CD4-positive, alpha-beta memory T cell (primary cell): ENCODE measurements around the gene SLC2A9. TPM values are rescaled to one million over a fixed set of nuclear protein-coding genes. Genes with fewer than 3 reads are reported as not detected.

Experiments
- CTCF ChIA-PET: fragments of 350-600 bp; sonication (Branson Sonifier 250); formaldehyde crosslinking; loops from one replicate; lab custom pipeline; 2021; ENCODE audit warnings: inconsistent platforms; ENCODE audit not compliant: partially characterized antibody; lab: Charles Lee
- POLR2A ChIA-PET: fragments of 350-600 bp; sonication (Branson Sonifier 250); formaldehyde crosslinking; loops from one replicate; lab custom pipeline; 2021; ENCODE audit not compliant: partially characterized antibody; lab: Charles Lee
- DNase-seq, 5 donors: peaks; one replicate each; pipeline versions ENCODE4 v3.0.0 to v3.0.0-alpha.2; 2020 to 2022; ENCODE audit warnings: mixed read lengths in 1 of 5
- H3K27ac ChIP-seq: one replicate; pipeline ENCODE4 v1.7.0; 2013; ENCODE audit warnings: low read depth, low read length
- H3K27me3 ChIP-seq: 2 replicates; pipeline ENCODE4 v1.7.0; 2013; ENCODE audit warnings: mild to moderate bottlenecking, low read length, moderate library complexity; ENCODE audit not compliant: insufficient read depth
- H3K36me3 ChIP-seq: 2 replicates; pipeline ENCODE4 v1.7.0; 2013; ENCODE audit warnings: mild to moderate bottlenecking, low read length, moderate library complexity; ENCODE audit not compliant: insufficient read depth
- H3K4me1 ChIP-seq: 2 replicates; pipeline ENCODE4 v1.7.0; 2013; ENCODE audit warnings: mild to moderate bottlenecking, low read length, moderate library complexity; ENCODE audit not compliant: insufficient read depth
- H3K4me3 ChIP-seq, 2 donors: one replicate each; pipeline ENCODE4 v1.7.0; 2013; ENCODE audit warnings: low read length in 2 of 2, mild to moderate bottlenecking in 1 of 2
- H3K9me3 ChIP-seq, 2 donors: one replicate each; pipeline ENCODE4 v1.7.0; 2013; ENCODE audit warnings: low read length in 2 of 2, control low read depth in 1 of 2; ENCODE audit not compliant: control insufficient read depth in 1 of 2
- H3K27ac Mint-ChIP-seq, 7 donors: one replicate each; pipeline ENCODE4 v1.8.0; 2020 to 2021; ENCODE audit warnings: mixed read lengths in 7 of 7, mild to moderate bottlenecking in 6 of 7, inconsistent platforms in 3 of 7, moderate library complexity in 3 of 7
- H3K27me3 Mint-ChIP-seq, 2 donors: one replicate each; pipeline ENCODE4 v1.8.0; 2020 to 2021; ENCODE audit warnings: mixed read lengths in 2 of 2
- H3K36me3 Mint-ChIP-seq, 2 donors: one replicate each; pipeline ENCODE4 v1.8.0; 2020 to 2021; ENCODE audit warnings: mixed read lengths in 2 of 2, inconsistent platforms in 1 of 2, mild to moderate bottlenecking in 1 of 2
- H3K4me1 Mint-ChIP-seq, 4 donors: one replicate each; pipeline ENCODE4 v1.8.0; 2020 to 2021; ENCODE audit warnings: mixed read lengths in 4 of 4, mild to moderate bottlenecking in 1 of 4
- H3K4me3 Mint-ChIP-seq, 8 donors: one replicate each; pipeline ENCODE4 v1.8.0; 2020 to 2021; ENCODE audit warnings: mixed read lengths in 8 of 8, mild to moderate bottlenecking in 7 of 8, moderate library complexity in 6 of 8, inconsistent platforms in 3 of 8
- H3K9me3 Mint-ChIP-seq, 8 donors: one replicate each; pipeline ENCODE4 v1.8.0; 2020 to 2021; ENCODE audit warnings: mixed read lengths in 8 of 8, mild to moderate bottlenecking in 5 of 8, inconsistent platforms in 3 of 8, moderate library complexity in 1 of 8
- intact Hi-C: fragments of 100-400 bp; cut with micrococcal nuclease; formaldehyde crosslinking; loops from one replicate; pipeline ENCODE4 v1.15.1; 2023
- polyA plus RNA-seq, 2 donors: library from polyadenylated mRNA; unstranded; fragments of 300-500 nt; fragmentation: Illumina TruSeq; gene quantifications; one replicate each; pipeline ENCODE4 v1.2.3, GENCODE V29; 2021
- total RNA-seq, 2 experiments: library from RNA; stranded (reverse); gene quantifications; one replicate each; pipeline ENCODE4 v1.2.3, GENCODE V29; 2021

Gene SLC2A9
- total and polyA plus RNA-seq, 4 experiments from 2014 or later = 0.43 to 2.4 (median 1.7) TPM

GRCh38 chr4:10031668-10032590 lies 10.6 kb upstream of the SLC2A9 start:
- no peaks in the 10 kb centered on the region for H3K9me3 Mint-ChIP-seq
- no peak for DNase-seq
- Histone ChIP-seq H3K4me3 (no peak overlapping the region), H3K9me3 (no peaks in the 10 kb centered on the region), H3K27ac (no peak overlapping the region), H3K4me1 (no peaks in the 10 kb centered on the region), H3K36me3 (no peaks in the 10 kb centered on the region), H3K27me3 (no peaks in the 10 kb centered on the region)
- H3K4me1 Mint-ChIP-seq = peaks cover 0 to 4% (median 2%) of the 10 kb centered on the region in 4 donors
- POLR2A ChIA-PET = no interaction called here
- peaks cover 0 to 5% of the 10 kb centered on the region in 2 donors for H3K36me3 Mint-ChIP-seq
- no peak overlapping the region for H3K4me3 Mint-ChIP-seq
- CTCF ChIA-PET = interaction anchor here (1.4 to 1.7 kb wide), 2 partner anchors 12 to 17 kb away, joined by 4 to 5 read pairs; no protein-coding TSS in a partner anchor
- H3K27ac Mint-ChIP-seq = no peak overlapping the region
- H3K27me3 Mint-ChIP-seq = peaks cover 3 to 16% of the 10 kb centered on the region in 2 donors
- intact Hi-C loops = no loop called here

DNA sequence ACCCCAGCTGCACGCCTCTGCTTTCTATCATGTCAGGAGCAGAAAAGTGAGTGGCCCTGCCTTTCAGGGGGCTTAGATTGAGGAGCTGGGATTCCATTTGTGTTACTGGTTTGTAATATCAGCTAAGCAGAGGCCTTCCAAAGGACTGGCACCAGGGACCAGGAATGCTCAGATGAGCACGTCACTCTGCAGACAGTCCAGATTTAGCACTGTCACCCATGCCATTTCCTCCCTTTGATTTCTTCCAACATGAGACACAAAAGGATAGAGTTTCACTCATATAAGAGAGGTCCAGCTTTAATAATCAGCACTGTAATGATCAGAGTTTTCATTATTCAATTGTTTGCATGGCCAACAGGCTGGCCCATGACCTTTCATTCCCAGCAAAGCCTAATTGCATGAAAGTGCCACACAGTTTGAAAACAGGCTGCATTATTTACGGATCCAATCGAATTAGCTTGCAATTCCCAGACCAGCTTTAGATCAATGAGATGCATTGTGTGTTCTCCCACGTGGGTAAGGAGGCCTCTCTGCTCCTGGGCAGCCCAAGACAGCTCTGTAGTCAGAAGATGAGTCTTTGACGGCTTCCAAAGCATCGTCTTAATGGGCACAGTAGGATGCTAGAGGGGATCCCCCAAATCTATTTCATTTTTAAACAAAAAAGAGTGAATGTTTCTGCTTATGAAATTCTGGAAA lies 9.8 kb upstream of the SLC2A9 start:
- Histone ChIP-seq H3K27ac (no peak overlapping the region), H3K4me3 (no peak overlapping the region), H3K27me3 (no peaks in the 10 kb centered on the region), H3K4me1 (no peaks in the 10 kb centered on the region), H3K9me3 (no peaks in the 10 kb centered on the region), H3K36me3 (no peaks in the 10 kb centered on the region)
- H3K27me3 Mint-ChIP-seq = peaks cover 3 to 20% of the 10 kb centered on the region in 2 donors
- no peak overlapping the region for H3K4me3 Mint-ChIP-seq
- no peak overlapping the region for H3K27ac Mint-ChIP-seq
- DNase-seq = no peak
- ChIA-PET POLR2A (no interaction called here), CTCF (interaction anchor here (1.4 to 1.7 kb wide), 2 partner anchors 11 to 17 kb away, joined by 4 to 5 read pairs; no protein-coding TSS in a partner anchor)
- intact Hi-C loops = no loop called here
- H3K9me3 Mint-ChIP-seq = no peaks in the 10 kb centered on the region
- H3K36me3 Mint-ChIP-seq = no peaks in the 10 kb centered on the region
- H3K4me1 Mint-ChIP-seq = peaks cover 0 to 4% (median 2%) of the 10 kb centered on the region in 4 donors

DNA sequence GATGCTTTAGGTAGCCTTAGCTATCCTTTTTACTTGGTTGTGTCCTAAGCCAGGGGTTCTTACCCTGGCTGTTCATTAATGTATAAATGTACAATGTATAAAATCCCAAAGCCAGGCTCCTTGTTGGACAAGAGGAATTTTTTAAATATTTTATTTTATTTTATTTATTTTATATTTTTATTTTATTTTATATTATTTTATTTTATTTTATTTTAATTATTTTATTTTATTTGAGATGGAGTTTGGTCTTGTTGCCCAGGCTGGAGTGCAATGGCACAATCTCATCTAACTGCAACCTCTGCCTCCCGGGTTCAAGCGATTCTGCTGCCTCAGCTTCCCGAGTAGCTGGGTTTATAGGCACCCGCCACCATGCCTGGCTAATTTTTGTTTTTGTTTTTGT lies 8.1 kb upstream of the SLC2A9 start:
- Mint-ChIP-seq H3K27me3 (peaks cover 5 to 20% of the 10 kb centered on the region in 2 donors), H3K27ac (no peak overlapping the region), H3K4me1 (peaks cover 0 to 4% (median 2%) of the 10 kb centered on the region in 4 donors), H3K9me3 (no peaks in the 10 kb centered on the region), H3K4me3 (no peak overlapping the region), H3K36me3 (no peaks in the 10 kb centered on the region)
- H3K27ac ChIP-seq = no peak overlapping the region
- H3K4me3 ChIP-seq = no peak overlapping the region
- POLR2A ChIA-PET = no interaction called here
- H3K36me3 ChIP-seq = no peaks in the 10 kb centered on the region
- intact Hi-C loops = no loop called here
- CTCF ChIA-PET = no interaction called here
- no peaks in the 10 kb centered on the region for H3K27me3 ChIP-seq
- no peak for DNase-seq
- no peaks in the 10 kb centered on the region for H3K9me3 ChIP-seq
- H3K4me1 ChIP-seq = no peaks in the 10 kb centered on the region

- peaks cover 5 to 18% of the 10 kb centered on the region in 2 donors for H3K27me3 Mint-ChIP-seq
- H3K4me1 Mint-ChIP-seq = peaks cover 0 to 4% (median 1%) of the 10 kb centered on the region in 4 donors
- H3K9me3 Mint-ChIP-seq = no peaks in the 10 kb centered on the region
- ChIA-PET POLR2A (no interaction called here), CTCF (no interaction called here)
- no peaks in the 10 kb centered on the region for H3K36me3 Mint-ChIP-seq
- H3K4me3 Mint-ChIP-seq = no peak overlapping the region
- DNase-seq = no peak
- Histone ChIP-seq H3K27me3 (no peaks in the 10 kb centered on the region), H3K4me1 (no peaks in the 10 kb centered on the region), H3K9me3 (no peaks in the 10 kb centered on the region), H3K36me3 (no peaks in the 10 kb centered on the region), H3K27ac (no peak overlapping the region), H3K4me3 (no peak overlapping the region)
- no peak overlapping the region for H3K27ac Mint-ChIP-seq
- intact Hi-C loops = no loop called here
These were observed 7.6 kb upstream of the SLC2A9 start for GRCh38 chr4:10028910-10029309.

DNA sequence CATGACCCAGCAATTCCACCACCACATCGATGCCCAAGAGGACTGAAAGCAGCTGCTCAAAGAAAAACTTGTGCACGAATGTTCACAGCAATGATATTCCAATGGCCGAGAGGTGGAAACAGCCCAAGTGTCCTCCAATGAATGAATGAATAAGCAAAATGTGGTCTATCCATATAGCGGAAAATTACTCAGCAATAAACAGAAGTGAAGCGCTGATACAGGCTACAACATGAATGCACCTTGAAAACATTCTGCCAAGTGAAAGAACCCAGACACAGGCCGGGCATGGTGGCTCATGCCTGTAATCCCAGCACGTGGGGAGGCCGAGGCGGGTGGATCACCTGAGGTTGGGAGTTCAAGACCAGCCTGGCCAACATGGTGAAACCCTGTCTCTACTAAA lies 5.2 kb upstream of the SLC2A9 start:
- Histone ChIP-seq H3K36me3 (no peaks in the 10 kb centered on the region), H3K4me1 (no peaks in the 10 kb centered on the region), H3K27ac (no peak overlapping the region), H3K4me3 (no peak overlapping the region), H3K9me3 (no peaks in the 10 kb centered on the region), H3K27me3 (no peaks in the 10 kb centered on the region)
- no peaks in the 10 kb centered on the region for H3K9me3 Mint-ChIP-seq
- intact Hi-C loops = no loop called here
- ChIA-PET POLR2A (interaction anchor here (0.8 kb wide), 1 partner anchor 91 kb away, joined by 3 read pairs; the partner anchor contains the start of gene WDR1), CTCF (no interaction called here)
- no peaks in the 10 kb centered on the region for H3K4me1 Mint-ChIP-seq
- no peak overlapping the region for H3K27ac Mint-ChIP-seq
- DNase-seq = no peak
- H3K4me3 Mint-ChIP-seq = no peak overlapping the region
- H3K36me3 Mint-ChIP-seq = no peaks in the 10 kb centered on the region
- peaks cover 5 to 11% of the 10 kb centered on the region in 2 donors for H3K27me3 Mint-ChIP-seq

- H3K4me1 ChIP-seq = no peaks in the 10 kb centered on the region
- H3K36me3 Mint-ChIP-seq = no peaks in the 10 kb centered on the region
- no peaks in the 10 kb centered on the region for H3K36me3 ChIP-seq
- no peak overlapping the region for H3K27ac Mint-ChIP-seq
- no peak overlapping the region for H3K4me3 ChIP-seq
- peaks cover 5 to 11% of the 10 kb centered on the region in 2 donors for H3K27me3 Mint-ChIP-seq
- no peaks in the 10 kb centered on the region for H3K9me3 ChIP-seq
- ChIA-PET CTCF (no interaction called here), POLR2A (no interaction called here)
- H3K27me3 ChIP-seq = no peaks in the 10 kb centered on the region
- H3K4me3 Mint-ChIP-seq = no peak overlapping the region
- H3K4me1 Mint-ChIP-seq = no peaks in the 10 kb centered on the region
- no peaks in the 10 kb centered on the region for H3K9me3 Mint-ChIP-seq
- H3K27ac ChIP-seq = no peak overlapping the region
- no peak for DNase-seq
- intact Hi-C loops = no loop called here
These were observed 4.0 kb upstream of the SLC2A9 start for GRCh38 chr4:10025230-10025806.

- H3K4me3 Mint-ChIP-seq = no peak overlapping the region
- peaks cover 5 to 11% of the 10 kb centered on the region in 2 donors for H3K27me3 Mint-ChIP-seq
- no peak for DNase-seq
These were observed 3.0 kb upstream of the SLC2A9 start for GRCh38 chr4:10024303-10024702.

More at GRCh38 chr4:10024303-10024702, 3.0 kb upstream of the SLC2A9 start:
- Mint-ChIP-seq H3K27ac (no peak overlapping the region), H3K4me1 (peaks cover 0 to 10% (median 3%) of the 10 kb centered on the region in 4 donors), H3K36me3 (no peaks in the 10 kb centered on the region), H3K9me3 (no peaks in the 10 kb centered on the region)
- no peaks in the 10 kb centered on the region for H3K36me3 ChIP-seq
- no peak overlapping the region for H3K27ac ChIP-seq
- intact Hi-C loops = no loop called here
- no peak overlapping the region for H3K4me3 ChIP-seq
- no peaks in the 10 kb centered on the region for H3K27me3 ChIP-seq
- CTCF ChIA-PET = no interaction called here
- POLR2A ChIA-PET = no interaction called here
- peaks cover 7% of the 10 kb centered on the region for H3K4me1 ChIP-seq
- H3K9me3 ChIP-seq = no peaks in the 10 kb centered on the region
